HepG2 (cell line): ENCODE measurements around the gene SSBP4. TPM values are rescaled to one million over a fixed set of nuclear protein-coding genes. Genes with fewer than 3 reads are reported as not detected.

Experiments
- CHCHD3 ChIP-seq: sonication (generic); formaldehyde crosslinking; IDR thresholded peaks from 2 replicates; pipeline ENCODE4 v1.8.0; 2022; ENCODE audit warnings: mild to moderate bottlenecking, missing genetic modification reagents, moderate library complexity
- CREBL2 ChIP-seq: sonication (generic); formaldehyde crosslinking; IDR thresholded peaks from 2 replicates; pipeline ENCODE4 v1.8.1; 2023; ENCODE audit warnings: missing genetic modification reagents, mild to moderate bottlenecking, borderline replicate concordance
- FOSL1 ChIP-seq: sonication (generic); formaldehyde crosslinking; IDR thresholded peaks from 2 replicates; pipeline ENCODE4 v1.9.0; 2021; ENCODE audit warnings: missing genetic modification reagents, borderline replicate concordance
- FOXM1 ChIP-seq: sonication (generic); formaldehyde crosslinking; IDR thresholded peaks from 2 replicates; pipeline ENCODE4 v1.5.0; 2020; ENCODE audit warnings: missing genetic modification reagents
- HMGA1 ChIP-seq: sonication (generic); formaldehyde crosslinking; conservative IDR thresholded peaks from 2 replicates; pipeline ENCODE4 v1.4.0; 2020; ENCODE audit warnings: missing genetic modification reagents
- IRX3 ChIP-seq: sonication (generic); formaldehyde crosslinking; IDR thresholded peaks from 2 replicates; pipeline ENCODE4 v1.8.1; 2023; ENCODE audit warnings: mild to moderate bottlenecking, low read depth, missing genetic modification reagents, borderline replicate concordance
- JUNB ChIP-seq: sonication (generic); formaldehyde crosslinking; IDR thresholded peaks from 2 replicates; pipeline ENCODE4 v1.8.0; 2022; ENCODE audit warnings: missing genetic modification reagents, mild to moderate bottlenecking, borderline replicate concordance
- KDM2A ChIP-seq: sonication (generic); formaldehyde crosslinking; IDR thresholded peaks from 2 replicates; pipeline ENCODE4 v1.4.0; 2020; ENCODE audit warnings: low read depth, missing genetic modification reagents, borderline replicate concordance
- LBX2 ChIP-seq: sonication (generic); formaldehyde crosslinking; IDR thresholded peaks from 2 replicates; pipeline ENCODE4 v1.5.0; 2020; ENCODE audit warnings: missing genetic modification reagents, mild to moderate bottlenecking, borderline replicate concordance
- MATR3 ChIP-seq: sonication (generic); formaldehyde crosslinking; IDR thresholded peaks from 2 replicates; pipeline ENCODE4 v1.4.0; 2020; ENCODE audit warnings: missing genetic modification reagents
- NR1H2 ChIP-seq: sonication (generic); formaldehyde crosslinking; IDR thresholded peaks from 2 replicates; pipeline ENCODE4 v1.8.1; 2022; ENCODE audit warnings: low read depth, missing genetic modification reagents, borderline replicate concordance
- RBFOX2 ChIP-seq: fragments of 200-400 bp; formaldehyde crosslinking; IDR thresholded peaks from 2 replicates; pipeline ENCODE4 v1.6.1; 2017; ENCODE audit warnings: low read depth, mild to moderate bottlenecking, low read length
- RBM39 ChIP-seq: fragments of 200-400 bp; formaldehyde crosslinking; IDR thresholded peaks from one replicate; pipeline ENCODE4 v1.6.1; 2018; ENCODE audit warnings: antibody characterized with exemption, mild to moderate bottlenecking, low read depth, low read length; ENCODE audit not compliant: poor library complexity, severe bottlenecking
- RELA ChIP-seq: sonication (generic); formaldehyde crosslinking; IDR thresholded peaks from 2 replicates; pipeline ENCODE4 v1.4.0; 2020; ENCODE audit warnings: missing genetic modification reagents
- RFX1 ChIP-seq: fragments of 450-650 bp; IDR thresholded peaks from 2 replicates; pipeline ENCODE4 v1.6.1; 2017
- ZBTB20 ChIP-seq: sonication (generic); formaldehyde crosslinking; IDR thresholded peaks from 2 replicates; pipeline ENCODE4 v1.8.1; 2023; ENCODE audit warnings: missing genetic modification reagents, low read depth, mild to moderate bottlenecking, borderline replicate concordance
- ZC3H13 ChIP-seq: sonication (generic); formaldehyde crosslinking; IDR thresholded peaks from 2 replicates; pipeline ENCODE4 v1.8.1; 2023; ENCODE audit warnings: mild to moderate bottlenecking, missing genetic modification reagents, moderate library complexity
- ZNF101 ChIP-seq: sonication (generic); formaldehyde crosslinking; IDR thresholded peaks from 2 replicates; pipeline ENCODE4 v1.4.0; 2020; ENCODE audit warnings: mild to moderate bottlenecking, low read depth, missing genetic modification reagents, borderline replicate concordance
- ZNF337 ChIP-seq: sonication (generic); formaldehyde crosslinking; IDR thresholded peaks from 2 replicates; pipeline ENCODE4 v1.5.1; 2020; ENCODE audit warnings: missing genetic modification reagents, low read depth, mild to moderate bottlenecking, borderline replicate concordance
- ZNF468 ChIP-seq: sonication (generic); formaldehyde crosslinking; IDR thresholded peaks from 2 replicates; pipeline ENCODE4 v1.8.0; 2022; ENCODE audit warnings: mild to moderate bottlenecking, moderate library complexity, missing genetic modification reagents
- ZNF510 ChIP-seq: sonication (generic); formaldehyde crosslinking; IDR thresholded peaks from 2 replicates; pipeline ENCODE4 v1.4.0; 2020; ENCODE audit warnings: low read depth, mild to moderate bottlenecking, missing genetic modification reagents
- ZNF512 ChIP-seq: sonication (generic); formaldehyde crosslinking; IDR thresholded peaks from 2 replicates; pipeline ENCODE4 v1.4.0; 2020; ENCODE audit warnings: mild to moderate bottlenecking, missing genetic modification reagents
- ZSCAN12 ChIP-seq: sonication (generic); formaldehyde crosslinking; IDR thresholded peaks from 2 replicates; pipeline ENCODE4 v1.9.0; 2021; ENCODE audit warnings: mild to moderate bottlenecking, missing genetic modification reagents
- ZSCAN25 ChIP-seq: sonication (generic); formaldehyde crosslinking; IDR thresholded peaks from 2 replicates; pipeline ENCODE4 v1.8.0; 2022; ENCODE audit warnings: mild to moderate bottlenecking, missing genetic modification reagents
- polyA plus RNA-seq, 8 experiments: library from polyadenylated mRNA; depleted of rRNA in 3 of 8; stranded (reverse) in 7 of 8; unstranded in 1 of 8; fragments of >200 nt; fragmentation: Illumina TruSeq in 4 of 8; extraction: Trizol in 4 of 8; gene quantifications; 2 replicates each; pipeline versions ENCODE4 v1.2.1 to v1.2.3, GENCODE V29; 2011 to 2016; ENCODE audit warnings: low read depth in 4 of 8, missing spikeins in 1 of 8, mixed read lengths in 1 of 8; ENCODE audit not compliant: insufficient read depth in 1 of 8
- total RNA-seq, 5 experiments: library from RNA; depleted of rRNA; stranded (reverse); fragments of >200 nt; fragmentation: Illumina TruSeq; extraction: Trizol; gene quantifications; 2 replicates each; pipeline ENCODE4 v1.2.3, GENCODE V29; 2016; ENCODE audit warnings: low read depth in 1 of 5
- TF ChIP-seq, protein P1 (sequence below): conservative IDR thresholded peaks from 2 replicates; pipeline ENCODE4 v1.6.1; 2018; ENCODE audit warnings: missing genetic modification reagents
- TF ChIP-seq, protein P2 (sequence below): IDR thresholded peaks from 2 replicates; pipeline ENCODE4 v1.6.1; 2016; ENCODE audit warnings: low read depth, control low read depth

Gene SSBP4
- total and polyA plus RNA-seq, 2 of the 13 experiments (the other 11 are each of a cell fraction or from before 2014, with no cell fraction given), result 20.8 to 39.5 TPM

DNA sequence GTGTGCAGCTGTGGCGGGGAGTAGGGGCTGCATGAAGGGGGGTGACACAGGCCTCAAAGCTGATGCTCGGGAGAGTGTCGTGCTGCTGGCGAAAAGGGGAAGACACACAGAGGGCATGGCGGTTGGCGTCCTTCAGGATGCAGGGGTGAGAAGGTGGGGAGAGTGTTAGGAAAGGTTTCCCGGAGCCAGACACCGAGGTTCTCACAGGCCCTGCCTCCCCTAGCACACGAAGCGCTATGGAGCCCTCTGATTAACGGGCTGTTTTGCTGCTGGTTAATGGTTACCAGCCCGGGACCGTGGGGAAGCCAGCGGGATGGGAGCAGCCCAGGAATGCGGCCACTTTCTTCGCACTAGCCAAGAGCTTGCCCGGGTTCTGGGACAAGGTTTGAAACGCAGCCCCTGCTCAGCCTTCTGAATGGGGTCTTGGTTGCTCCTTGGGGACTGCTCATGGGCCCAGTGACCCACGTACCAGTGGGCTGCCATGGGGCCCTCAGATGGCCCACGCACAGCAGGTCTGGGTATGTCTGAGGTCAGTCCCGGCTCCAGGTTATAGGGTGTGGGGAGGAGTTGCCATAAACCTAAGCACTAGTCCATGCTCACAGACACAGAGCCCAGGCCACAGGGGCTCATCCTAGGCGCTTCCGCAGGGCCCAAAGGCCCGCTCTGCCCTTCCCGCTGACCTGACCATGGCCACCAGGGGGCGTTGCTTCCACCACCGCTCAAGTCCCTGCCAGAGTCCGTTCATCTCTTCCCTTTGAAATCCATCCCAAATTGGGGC is 50.1 kb downstream of the SSBP4 start (continued):
- TF ChIP-seq, protein P1, sequence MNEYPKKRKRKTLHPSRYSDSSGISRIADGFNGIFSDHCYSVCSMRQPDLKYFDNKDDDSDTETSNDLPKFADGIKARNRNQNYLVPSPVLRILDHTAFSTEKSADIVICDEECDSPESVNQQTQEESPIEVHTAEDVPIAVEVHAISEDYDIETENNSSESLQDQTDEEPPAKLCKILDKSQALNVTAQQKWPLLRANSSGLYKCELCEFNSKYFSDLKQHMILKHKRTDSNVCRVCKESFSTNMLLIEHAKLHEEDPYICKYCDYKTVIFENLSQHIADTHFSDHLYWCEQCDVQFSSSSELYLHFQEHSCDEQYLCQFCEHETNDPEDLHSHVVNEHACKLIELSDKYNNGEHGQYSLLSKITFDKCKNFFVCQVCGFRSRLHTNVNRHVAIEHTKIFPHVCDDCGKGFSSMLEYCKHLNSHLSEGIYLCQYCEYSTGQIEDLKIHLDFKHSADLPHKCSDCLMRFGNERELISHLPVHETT (CRISPR knock-in tag), result no peak
- TF ChIP-seq CHCHD3, result no peak; the same call in 1 of the 2 replicates
- no peak for TF ChIP-seq LBX2 (CRISPR knock-in tag)
- TF ChIP-seq, protein P2, sequence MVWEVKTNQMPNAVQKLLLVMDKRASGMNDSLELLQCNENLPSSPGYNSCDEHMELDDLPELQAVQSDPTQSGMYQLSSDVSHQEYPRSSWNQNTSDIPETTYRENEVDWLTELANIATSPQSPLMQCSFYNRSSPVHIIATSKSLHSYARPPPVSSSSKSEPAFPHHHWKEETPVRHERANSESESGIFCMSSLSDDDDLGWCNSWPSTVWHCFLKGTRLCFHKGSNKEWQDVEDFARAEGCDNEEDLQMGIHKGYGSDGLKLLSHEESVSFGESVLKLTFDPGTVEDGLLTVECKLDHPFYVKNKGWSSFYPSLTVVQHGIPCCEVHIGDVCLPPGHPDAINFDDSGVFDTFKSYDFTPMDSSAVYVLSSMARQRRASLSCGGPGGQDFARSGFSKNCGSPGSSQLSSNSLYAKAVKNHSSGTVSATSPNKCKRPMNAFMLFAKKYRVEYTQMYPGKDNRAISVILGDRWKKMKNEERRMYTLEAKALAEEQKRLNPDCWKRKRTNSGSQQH (CRISPR knock-in tag), result no peak
- TF ChIP-seq RELA (CRISPR knock-in tag), result no peak
- no peak for TF ChIP-seq ZNF510 (CRISPR knock-in tag)
- TF ChIP-seq MATR3 (CRISPR knock-in tag), result no peak
- TF ChIP-seq RBFOX2, result no peak
- TF ChIP-seq JUNB (CRISPR knock-in tag), result no peak
- no peak for TF ChIP-seq IRX3
- no peak for TF ChIP-seq RBM39
- TF ChIP-seq ZSCAN12 (CRISPR knock-in tag), result no peak
- TF ChIP-seq KDM2A (CRISPR knock-in tag), result 0 out of 2 replicates have a peak, but pooled peaks have one; percentile 10
- no peak for TF ChIP-seq FOSL1 (CRISPR knock-in tag)
- TF ChIP-seq NR1H2 (CRISPR knock-in tag), result no peak
- no peak for TF ChIP-seq ZC3H13 (CRISPR knock-in tag)
- TF ChIP-seq ZNF512 (CRISPR knock-in tag), result no peak
- peak; percentile 79; the same call in 1 of the 2 replicates for TF ChIP-seq ZNF337 (CRISPR knock-in tag)
- peak; percentile 45; the same call in 1 of the 2 replicates for TF ChIP-seq CREBL2 (CRISPR knock-in tag)
- peak; percentile 97 for TF ChIP-seq ZSCAN25 (CRISPR knock-in tag)
- TF ChIP-seq ZNF468 (CRISPR knock-in tag), result no peak
- TF ChIP-seq HMGA1 (CRISPR knock-in tag), result no peak
- no peak for TF ChIP-seq ZBTB20 (CRISPR knock-in tag)
- no peak for TF ChIP-seq ZNF101
- TF ChIP-seq RFX1, result no peak
- no peak for TF ChIP-seq FOXM1 (CRISPR knock-in tag)
